ENCODE results near the gene RYR2. TPM values are rescaled to one million over a fixed set of nuclear protein-coding genes. Genes with fewer than 3 reads are reported as not detected.
A peak's percentile ranks its signal among the peaks of the same experiment; 100 is the strongest.

The RYR2 gene
- total RNA-seq, 6 experiments from 2014 or later: 0.05 to 0.17 TPM; not detected in 4

DNA sequence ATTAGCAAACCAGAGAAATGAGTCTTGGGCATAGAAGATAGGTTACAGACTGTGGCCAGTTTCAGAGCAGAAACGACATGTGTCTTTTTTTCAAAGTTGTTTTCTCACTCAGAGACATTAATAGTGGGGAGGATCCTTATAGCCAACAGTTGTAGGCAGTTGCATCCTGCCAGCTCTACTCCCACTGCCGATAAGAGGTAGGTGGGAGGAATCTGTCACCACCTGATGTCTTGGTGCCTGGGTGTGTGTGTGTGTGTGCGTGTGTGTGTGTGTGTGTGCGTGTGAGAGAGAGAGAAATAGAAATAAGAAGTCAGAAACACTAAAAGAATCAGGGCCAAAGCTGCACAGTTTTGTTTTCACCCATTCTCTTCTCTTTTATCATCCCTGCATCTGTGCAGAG lies 629.3 kb downstream of the RYR2 start:
- TF ChIP-seq, protein P1, sequence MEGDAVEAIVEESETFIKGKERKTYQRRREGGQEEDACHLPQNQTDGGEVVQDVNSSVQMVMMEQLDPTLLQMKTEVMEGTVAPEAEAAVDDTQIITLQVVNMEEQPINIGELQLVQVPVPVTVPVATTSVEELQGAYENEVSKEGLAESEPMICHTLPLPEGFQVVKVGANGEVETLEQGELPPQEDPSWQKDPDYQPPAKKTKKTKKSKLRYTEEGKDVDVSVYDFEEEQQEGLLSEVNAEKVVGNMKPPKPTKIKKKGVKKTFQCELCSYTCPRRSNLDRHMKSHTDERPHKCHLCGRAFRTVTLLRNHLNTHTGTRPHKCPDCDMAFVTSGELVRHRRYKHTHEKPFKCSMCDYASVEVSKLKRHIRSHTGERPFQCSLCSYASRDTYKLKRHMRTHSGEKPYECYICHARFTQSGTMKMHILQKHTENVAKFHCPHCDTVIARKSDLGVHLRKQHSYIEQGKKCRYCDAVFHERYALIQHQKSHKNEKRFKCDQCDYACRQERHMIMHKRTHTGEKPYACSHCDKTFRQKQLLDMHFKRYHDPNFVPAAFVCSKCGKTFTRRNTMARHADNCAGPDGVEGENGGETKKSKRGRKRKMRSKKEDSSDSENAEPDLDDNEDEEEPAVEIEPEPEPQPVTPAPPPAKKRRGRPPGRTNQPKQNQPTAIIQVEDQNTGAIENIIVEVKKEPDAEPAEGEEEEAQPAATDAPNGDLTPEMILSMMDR (IDR thresholded peaks at IDR 0.05): no peak
- Mint-ChIP-seq H3K36me3 (ENCODE audit: low read depth) (no peaks in the 10 kb centered on the region; the same call in 1 of the 2 replicates), H3K27ac (no peak overlapping the region), H3K4me3 (no peak overlapping the region), H3K4me1 (ENCODE audit: low read depth) (no peaks in the 10 kb centered on the region), H3K27me3 (ENCODE audit: insufficient read depth) (0 out of 2 replicates have a peak, but pooled peaks cover 2% of the 10 kb centered on the region), H3K9me3 (peaks cover 11% of the 10 kb centered on the region)
- no peak for DNase-seq

DNA sequence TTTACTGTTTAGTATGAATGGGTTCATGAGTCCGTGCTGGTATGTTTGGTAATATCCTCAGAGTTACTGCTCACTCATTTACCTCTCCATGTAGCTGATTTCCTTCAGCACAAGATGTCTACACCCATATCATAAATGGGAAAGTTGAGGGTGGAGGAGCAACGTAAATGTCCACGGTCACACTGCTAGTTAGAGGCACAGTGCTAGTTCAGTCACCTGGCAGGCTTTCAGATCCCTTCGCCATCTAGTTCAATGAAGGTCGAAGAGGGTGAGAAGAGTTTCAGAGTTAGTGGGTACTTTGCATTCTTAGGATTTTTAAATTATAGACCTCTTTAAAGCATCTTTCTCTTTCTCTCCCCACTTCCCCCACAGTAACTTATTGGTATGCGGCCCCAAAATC lies 630.0 kb downstream of the RYR2 start:
- TF ChIP-seq, protein P1 (IDR thresholded peaks at IDR 0.05): no peak
- Mint-ChIP-seq H3K4me1 (ENCODE audit: low read depth) (no peaks in the 10 kb centered on the region), H3K4me3 (no peak overlapping the region), H3K27me3 (ENCODE audit: insufficient read depth) (0 out of 2 replicates have a peak, but pooled peaks cover 2% of the 10 kb centered on the region), H3K27ac (no peak overlapping the region), H3K9me3 (peaks cover 11% of the 10 kb centered on the region), H3K36me3 (ENCODE audit: low read depth) (no peaks in the 10 kb centered on the region; the same call in 1 of the 2 replicates)
- no peak for DNase-seq

DNA sequence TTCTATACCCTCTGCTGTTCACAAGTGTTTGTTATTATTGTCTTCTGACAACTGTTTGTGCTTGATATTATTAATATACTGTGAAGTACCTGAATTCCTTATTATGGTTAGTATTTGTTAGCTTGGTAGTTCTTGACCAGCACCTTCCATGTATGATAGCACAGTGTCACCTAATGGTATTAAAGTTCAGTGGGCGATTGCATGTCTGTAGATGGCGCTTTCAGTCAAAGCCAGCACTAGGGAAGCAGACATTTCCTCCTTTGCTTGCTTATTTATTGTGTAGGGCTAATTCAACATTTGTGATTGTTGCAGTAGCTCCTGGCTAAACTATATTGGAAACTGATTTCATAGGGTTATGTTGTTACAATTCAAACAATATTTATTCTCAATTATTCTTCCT lies 630.8 kb downstream of the RYR2 start:
- DNase-seq: no peak

DNA sequence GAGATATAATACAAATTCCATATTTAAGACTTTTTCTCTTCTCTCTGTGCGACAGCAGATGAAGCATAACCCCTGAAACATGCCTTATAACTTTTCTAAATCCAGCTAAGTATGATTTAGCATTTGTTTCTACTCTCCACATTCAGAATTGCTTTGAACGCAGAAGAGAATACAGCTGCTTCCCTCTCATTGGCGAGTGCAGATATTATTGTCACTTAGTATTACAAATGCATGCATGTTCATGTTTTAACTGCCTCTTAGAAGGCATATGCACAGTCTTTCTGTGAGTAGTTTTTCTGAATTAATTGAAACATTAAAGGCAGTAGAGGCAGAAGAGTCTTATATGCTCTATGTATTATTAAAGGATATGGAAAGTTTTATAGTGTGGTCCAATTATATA lies 631.6 kb downstream of the RYR2 start:
- no peak overlapping the region for H3K4me3 Mint-ChIP-seq
- no peak for DNase-seq
- peaks cover 9% of the 10 kb centered on the region; the same call in 1 of the 2 replicates for H3K4me1 Mint-ChIP-seq (ENCODE audit: low read depth)
- no peak overlapping the region for H3K27ac Mint-ChIP-seq
- TF ChIP-seq, protein P1 (IDR thresholded peaks at IDR 0.05): no peak
- peaks cover 7% of the 10 kb centered on the region for H3K9me3 Mint-ChIP-seq
- H3K36me3 Mint-ChIP-seq (ENCODE audit: low read depth): no peaks in the 10 kb centered on the region; the same call in 1 of the 2 replicates
- 0 out of 2 replicates have a peak, but pooled peaks cover 2% of the 10 kb centered on the region for H3K27me3 Mint-ChIP-seq (ENCODE audit: insufficient read depth)

More for the DNA sequence above, 630.8 kb downstream of the RYR2 start:
- TF ChIP-seq, protein P1 (IDR thresholded peaks at IDR 0.05): peak; percentile 8; the same call in 1 of the 2 replicates
- Mint-ChIP-seq H3K9me3 (peaks cover 11% of the 10 kb centered on the region), H3K4me1 (ENCODE audit: low read depth) (peaks cover 3% of the 10 kb centered on the region; the same call in 1 of the 2 replicates), H3K4me3 (no peak overlapping the region), H3K27ac (no peak overlapping the region), H3K27me3 (ENCODE audit: insufficient read depth) (0 out of 2 replicates have a peak, but pooled peaks cover 2% of the 10 kb centered on the region), H3K36me3 (ENCODE audit: low read depth) (no peaks in the 10 kb centered on the region; the same call in 1 of the 2 replicates)

DNA sequence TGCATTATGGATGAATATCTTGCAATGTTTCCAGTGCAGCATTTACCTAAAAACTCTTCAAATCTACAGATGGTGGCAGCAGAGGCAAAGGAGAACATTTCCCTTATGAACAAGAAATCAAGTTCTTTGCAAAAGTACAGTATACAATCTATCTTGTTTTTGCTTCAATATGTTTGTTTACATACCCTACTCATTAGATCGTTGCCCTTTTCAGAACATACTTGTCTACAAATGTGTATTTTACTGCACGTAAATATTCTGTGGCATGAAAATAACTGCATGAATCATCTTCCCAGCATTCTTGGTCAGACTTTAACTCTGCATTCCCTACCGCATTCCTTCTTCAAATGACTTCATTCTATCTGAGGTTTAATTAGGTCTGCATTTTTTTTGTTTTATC lies 636.0 kb downstream of the RYR2 start:
- Mint-ChIP-seq H3K27me3 (ENCODE audit: insufficient read depth) (peaks cover 7% of the 10 kb centered on the region; the same call in 1 of the 2 replicates), H3K9me3 (no peaks in the 10 kb centered on the region; the same call in 1 of the 2 replicates), H3K4me3 (no peak overlapping the region), H3K36me3 (ENCODE audit: low read depth) (no peaks in the 10 kb centered on the region), H3K4me1 (ENCODE audit: low read depth) (peaks cover 9% of the 10 kb centered on the region; the same call in 1 of the 2 replicates), H3K27ac (no peak overlapping the region)
- TF ChIP-seq, protein P1 (IDR thresholded peaks at IDR 0.05): peak; percentile 40; the same call in 1 of the 2 replicates
- DNase-seq: peak; percentile 75
